SK-N-SH (cell line): ENCODE measurements around the gene RNF44. TPM values are rescaled to one million over a fixed set of nuclear protein-coding genes. Genes with fewer than 3 reads are reported as not detected.
A peak's percentile ranks its signal among the peaks of the same experiment; 100 is the strongest.

Source experiments
- CTCF ChIA-PET: fragments of 300-600, 350-600 bp; formaldehyde crosslinking; extraction: SDS; loops from one replicate; lab custom pipeline; 2021; lab: Yijun Ruan, JAX
- POLR2A ChIA-PET: fragments of 350-600 bp; sonication (Branson Sonifier 250); formaldehyde crosslinking; extraction: SDS; loops from one replicate; lab custom pipeline; 2020; ENCODE audit warnings: antibody characterized with exemption, inconsistent platforms; lab: Yijun Ruan, JAX
- DNase-seq: peaks from one replicate; pipeline ENCODE4 v3.0.0; 2012
- H2AFZ ChIP-seq: fragments of 200-600 bp; sonication (generic); 2 replicates; pipeline ENCODE4 v1.8.1; 2016; ENCODE audit warnings: antibody characterized with exemption, mild to moderate bottlenecking, low read depth
- H3F3A ChIP-seq: fragments of 200-600 bp; sonication (generic); replicated peaks from 2 replicates; pipeline ENCODE3; 2016; ENCODE audit warnings: antibody characterized with exemption, mild to moderate bottlenecking; ENCODE audit not compliant: insufficient read depth
- H3K27ac ChIP-seq, 2 experiments: fragments of 200-500 bp in 1 of 2; fragments of 200-600 bp in 1 of 2; sonication (Bioruptor generic) in 1 of 2; sonication (generic), shearing (Covaris generic) in 1 of 2; 2 replicates each; pipeline versions ENCODE4 v1.5.1 to v1.6.1; 2014 to 2016; ENCODE audit warnings: low read depth in 2 of 2, inconsistent platforms in 1 of 2, low read length in 1 of 2, mild to moderate bottlenecking in 1 of 2, mixed read lengths in 1 of 2
- H3K27me3 ChIP-seq: fragments of 200-600 bp; sonication (generic), shearing (Covaris generic); 2 replicates; pipeline ENCODE4 v1.6.1; 2016; ENCODE audit warnings: mixed run types; ENCODE audit not compliant: insufficient read depth
- H3K36me3 ChIP-seq, 2 experiments: fragments of 200-500 bp in 1 of 2; fragments of 200-600 bp in 1 of 2; sonication (Bioruptor generic) in 1 of 2; sonication (generic) in 1 of 2; replicated peaks in 1 of 2; 2 replicates each; pipeline versions ENCODE3 to v1.5.1; 2014 to 2016; ENCODE audit warnings: low read length in 1 of 2, mild to moderate bottlenecking in 1 of 2; ENCODE audit not compliant: insufficient read depth in 2 of 2, control insufficient read depth in 1 of 2
- H3K4me1 ChIP-seq, 2 experiments: fragments of 200-500 bp in 1 of 2; fragments of 200-600 bp in 1 of 2; sonication (Bioruptor generic) in 1 of 2; sonication (generic), shearing (Covaris generic) in 1 of 2; 2 replicates each; pipeline versions ENCODE4 v1.5.1 to v1.6.1; 2014 to 2016; ENCODE audit warnings: low read depth in 1 of 2, low read length in 1 of 2, mixed run types in 1 of 2; ENCODE audit not compliant: insufficient read depth in 2 of 2, control insufficient read depth in 1 of 2
- H3K4me2 ChIP-seq: fragments of 200-600 bp; sonication (generic), shearing (Covaris generic); 2 replicates; pipeline ENCODE4 v1.6.1; 2017; ENCODE audit warnings: mixed run types
- H3K4me3 ChIP-seq, 2 experiments: fragments of 200-500 bp in 1 of 2; fragments of 200-600 bp in 1 of 2; sonication (Bioruptor generic) in 1 of 2; sonication (generic), shearing (Covaris generic) in 1 of 2; 2 replicates each; pipeline versions ENCODE4 v1.5.1 to v1.8.1; 2014 to 2016; ENCODE audit warnings: low read depth in 2 of 2, inconsistent platforms in 1 of 2, low read length in 1 of 2, mild to moderate bottlenecking in 1 of 2, mixed read lengths in 1 of 2, moderate library complexity in 1 of 2
- H3K79me2 ChIP-seq: fragments of 200-600 bp; sonication (generic); 2 replicates; pipeline ENCODE4 v1.8.1; 2017; ENCODE audit warnings: mild to moderate bottlenecking; ENCODE audit not compliant: insufficient read depth
- H3K9ac ChIP-seq: fragments of 200-600 bp; sonication (generic); 2 replicates; pipeline ENCODE4 v1.6.1; 2017; ENCODE audit warnings: mixed run types
- H3K9me2 ChIP-seq: fragments of 200-600 bp; sonication (generic); 2 replicates; pipeline ENCODE4 v1.6.1; 2017; ENCODE audit warnings: mixed run types
- H3K9me3 ChIP-seq: fragments of 200-600 bp; sonication (generic); 2 replicates; pipeline ENCODE4 v1.6.1; 2017; ENCODE audit warnings: mixed run types, mild to moderate bottlenecking, moderate library complexity
- H4K20me1 ChIP-seq: fragments of 200-600 bp; sonication (generic); 2 replicates; pipeline ENCODE4 v1.6.1; 2017; ENCODE audit warnings: mild to moderate bottlenecking, mixed run types; ENCODE audit not compliant: insufficient read depth
- CHD2 ChIP-seq: fragments of 150-350 bp; IDR thresholded peaks from 2 replicates; pipeline ENCODE4 v1.6.1; 2018; ENCODE audit warnings: low read length; ENCODE audit not compliant: partially characterized antibody
- EP300 ChIP-seq, 2 experiments: IDR thresholded peaks; 2 replicates each; pipeline versions ENCODE4 v1.4.0 to v1.6.1; 2012; ENCODE audit warnings: borderline replicate concordance in 1 of 2, low read depth in 1 of 2, low read length in 1 of 2
- EZH2phosphoT487 ChIP-seq: fragments of 200-600 bp; sonication (generic); IDR thresholded peaks from 2 replicates; pipeline ENCODE4 v1.6.1; 2017; ENCODE audit warnings: low read depth, mixed run types, mild to moderate bottlenecking, antibody characterized with exemption, moderate library complexity, borderline replicate concordance
- GABPA ChIP-seq: IDR thresholded peaks from 2 replicates; pipeline ENCODE4 v1.4.0; 2012; ENCODE audit warnings: low read depth, mild to moderate bottlenecking
- IRF3 ChIP-seq: fragments of 150-350 bp; IDR thresholded peaks from 2 replicates; pipeline ENCODE4 v1.6.1; 2016; ENCODE audit warnings: mild to moderate bottlenecking, low read depth, low read length
- JUND ChIP-seq: IDR thresholded peaks from 2 replicates; pipeline ENCODE4 v1.4.0; 2012
- MAX ChIP-seq: IDR thresholded peaks from 2 replicates; pipeline ENCODE4 v1.4.0; 2012; ENCODE audit warnings: low read depth
- MXI1 ChIP-seq: IDR thresholded peaks from 2 replicates; pipeline ENCODE4 v1.6.1; 2012; ENCODE audit warnings: mild to moderate bottlenecking, low read depth, low read length, improper control_type of control experiment
- NFIC ChIP-seq: IDR thresholded peaks from 2 replicates; pipeline ENCODE4 v1.4.0; 2012; ENCODE audit warnings: borderline replicate concordance
- NRF1 ChIP-seq: IDR thresholded peaks from 2 replicates; pipeline ENCODE4 v1.6.1; 2012; ENCODE audit warnings: low read depth, mild to moderate bottlenecking, low read length
- RCOR1 ChIP-seq: fragments of 150-350 bp; IDR thresholded peaks from 2 replicates; pipeline ENCODE4 v1.6.1; 2017; ENCODE audit warnings: antibody characterized with exemption, low read length
- REST ChIP-seq: IDR thresholded peaks from 2 replicates; pipeline ENCODE4 v1.6.1; 2012; ENCODE audit warnings: mild to moderate bottlenecking, low read depth, low read length, moderate library complexity
- RXRA ChIP-seq: IDR thresholded peaks from 2 replicates; pipeline ENCODE4 v1.4.0; 2012; ENCODE audit warnings: low read depth, mild to moderate bottlenecking, borderline replicate concordance
- SIN3A ChIP-seq: IDR thresholded peaks from 2 replicates; pipeline ENCODE4 v1.6.1; 2012; ENCODE audit warnings: low read depth, mild to moderate bottlenecking, low read length, moderate library complexity, borderline replicate concordance
- TAF1 ChIP-seq: IDR thresholded peaks from 2 replicates; pipeline ENCODE4 v1.6.1; 2012; ENCODE audit warnings: low read depth, mild to moderate bottlenecking, low read length, moderate library complexity, borderline replicate concordance
- TCF12 ChIP-seq: IDR thresholded peaks from 2 replicates; pipeline ENCODE4 v1.4.0; 2012
- USF1 ChIP-seq: IDR thresholded peaks from 2 replicates; pipeline ENCODE4 v1.4.0; 2012; ENCODE audit warnings: low read depth, borderline replicate concordance
- USF2 ChIP-seq: fragments of 150-350 bp; IDR thresholded peaks from 2 replicates; pipeline ENCODE4 v1.6.1; 2017; ENCODE audit warnings: antibody characterized with exemption, low read length, low read depth, borderline replicate concordance
- WGBS: methylation state at CpG from one replicate; pipeline ENCODE4 v1.1.6; 2017; ENCODE audit warnings: low lambda C conversion rate; 5-methylcytosine and 5-hydroxymethylcytosine counted together
- polyA plus RNA-seq, 3 experiments: library from polyadenylated mRNA; depleted of rRNA; stranded (reverse); fragments of >200 nt; gene quantifications; 2 replicates each; pipeline ENCODE4 v1.2.3, GENCODE V29; 2012

Gene RNF44
- polyA plus RNA-seq, 1 of the 3 experiments (the other 2 are of a cell fraction) = 17.9 TPM

- Histone ChIP-seq H3K4me2 (no peak overlapping the region), H3K36me3 (peaks cover 0 to 11% of the 10 kb centered on the region in 2 experiments), H3K4me3 (no peak overlapping the region), H3K9me3 (no peaks in the 10 kb centered on the region), H3K27me3 (no peaks in the 10 kb centered on the region), H2AFZ (no peak overlapping the region), H3K9ac (no peak overlapping the region), H3K9me2 (no peaks in the 10 kb centered on the region), H3F3A (no peaks in the 10 kb centered on the region), H3K27ac (no peak overlapping the region), H4K20me1 (peaks cover 15% of the 10 kb centered on the region; the same call in 1 of the 2 replicates), H3K4me1 (peaks cover 10 to 38% of the 10 kb centered on the region in 2 experiments; a peak in 3 of 4 replicates), H3K79me2 (peaks cover 27% of the 10 kb centered on the region)
- ChIA-PET CTCF (interaction anchor here (0.6 to 6.0 kb wide), 3 partner anchors 8 to 123 kb away, joined by 3 to 28 read pairs (median 4); partner anchors contain the start of gene CLTB), POLR2A (no interaction called here)
- whole genome bisulfite sequencing = 61% methylated on average over 5 of the region's 5 CpGs
- DNase-seq = no peak
- TF ChIP-seq GABPA (no peak), TCF12 (no peak), NFIC (no peak), USF2 (no peak), MXI1 (no peak), CHD2 (no peak), TAF1 (no peak), IRF3 (no peak), JUND (no peak)
Measured at GRCh38 chr5:176538989-176539384, 1.8 kb upstream of the RNF44 start.

GRCh38 chr5:176538230-176538988, 1.2 kb upstream of the RNF44 start:
- Histone ChIP-seq H3K36me3 (peaks cover 0 to 11% of the 10 kb centered on the region in 2 experiments), H3K4me1 (peaks cover 16 to 43% of the 10 kb centered on the region in 2 experiments; a peak in 3 of 4 replicates), H3K27me3 (no peaks in the 10 kb centered on the region), H3K9ac (no peak overlapping the region), H4K20me1 (peaks cover 21% of the 10 kb centered on the region), H3K4me2 (peak overlapping the region; percentile 71), H3K27ac (peak overlapping the region; percentile 37 to 81; a peak in 3 of 4 replicates), H3F3A (no peaks in the 10 kb centered on the region), H2AFZ (peak overlapping the region; percentile 48; the same call in 1 of the 2 replicates), H3K79me2 (peaks cover 33% of the 10 kb centered on the region), H3K9me3 (no peaks in the 10 kb centered on the region), H3K4me3 (peak overlapping the region; percentile 25 to 97; a peak in 3 of 4 replicates), H3K9me2 (no peaks in the 10 kb centered on the region)
- ChIA-PET POLR2A (interaction anchor here (0.6 to 1.9 kb wide), 4 partner anchors 9 to 150 kb away, joined by 3 to 10 read pairs (median 5); partner anchors contain the start of genes EIF4E1B, HIGD2A, NOP16 and SNCB), CTCF (interaction anchor here (0.6 to 6.0 kb wide), 4 partner anchors 8 to 122 kb away, joined by 3 to 28 read pairs (median 8); partner anchors contain the start of genes CLTB and FAF2)
- no peak for DNase-seq
- 30% methylated on average over 13 of the region's 13 CpGs for WGBS
- TF ChIP-seq REST = no peak
- TF ChIP-seq NRF1 = no peak
- TF ChIP-seq EZH2phosphoT487 = no peak
- no peak for TF ChIP-seq EP300 (IDR thresholded peaks at IDR 0.05; ENCODE audit: borderline replicate concordance in 1 of 2, low read depth in 1 of 2, low read length in 1 of 2)
- TF ChIP-seq USF1 = no peak
- TF ChIP-seq USF2 = no peak
- TF ChIP-seq RCOR1 = no peak
- TF ChIP-seq TAF1 = no peak
- no peak for TF ChIP-seq RXRA
- no peak for TF ChIP-seq MAX
- no peak for TF ChIP-seq SIN3A
